ENCODE measurements around the gene RAPGEF2.
A peak's percentile ranks its signal among the peaks of the same experiment; 100 is the strongest.

The RAPGEF2 gene

DNA sequence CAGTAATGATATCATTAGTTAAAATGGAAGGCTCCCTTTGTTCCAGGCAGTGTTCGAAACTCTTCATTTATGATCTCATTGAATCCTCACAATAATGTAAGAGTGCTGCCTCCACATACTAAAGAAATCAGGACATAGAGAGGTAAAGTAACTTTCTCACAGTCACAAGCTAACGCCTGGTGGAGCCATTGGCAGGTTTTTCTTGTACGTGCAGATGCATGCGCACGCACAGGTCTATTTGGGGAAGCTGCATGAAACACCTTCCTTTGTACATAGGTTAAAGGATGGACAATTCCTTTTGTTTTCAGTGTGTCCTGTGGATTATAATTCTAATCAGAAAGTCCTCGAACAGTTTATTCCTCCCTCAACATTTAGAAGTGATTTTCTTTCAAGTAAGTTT lies 176.2 kb downstream of the RAPGEF2 start:
- no peak for DNase-seq (ENCODE audit: low spot score)

DNA sequence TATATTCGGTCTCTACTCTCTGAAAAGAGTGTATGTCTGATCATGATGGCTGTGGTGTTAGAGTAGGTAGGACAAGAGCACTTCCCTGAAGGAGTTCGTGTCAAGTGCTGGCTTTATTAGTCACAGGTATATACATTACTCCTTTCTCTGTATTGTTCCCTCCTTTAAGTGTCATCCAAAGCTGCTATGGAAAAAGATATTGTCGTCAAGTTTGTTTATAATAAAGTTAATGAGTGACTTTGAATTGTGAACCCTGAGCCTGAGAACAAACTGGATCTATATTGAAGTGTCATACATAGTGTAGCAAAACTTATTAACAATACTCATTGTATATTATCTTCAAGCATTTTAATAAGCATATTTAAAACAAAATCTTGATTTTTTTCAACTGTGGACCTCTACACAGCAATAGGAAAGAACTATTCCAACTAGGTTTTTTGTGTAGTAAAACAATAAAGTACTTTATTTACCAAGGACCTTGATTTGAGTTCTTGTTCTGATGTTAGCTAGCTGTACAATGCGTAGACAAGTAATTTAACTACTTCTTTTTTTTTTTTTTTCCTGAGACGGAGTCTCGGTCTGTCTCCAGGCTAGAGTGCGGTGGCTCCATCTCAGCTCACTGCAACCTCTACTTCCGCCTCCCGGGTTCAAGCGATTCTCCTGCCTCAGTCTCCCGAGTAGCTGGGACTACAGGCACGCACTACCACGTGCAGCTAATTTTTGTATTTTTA lies 177.7 kb downstream of the RAPGEF2 start:
- no peak for DNase-seq (ENCODE audit: low spot score)

DNA sequence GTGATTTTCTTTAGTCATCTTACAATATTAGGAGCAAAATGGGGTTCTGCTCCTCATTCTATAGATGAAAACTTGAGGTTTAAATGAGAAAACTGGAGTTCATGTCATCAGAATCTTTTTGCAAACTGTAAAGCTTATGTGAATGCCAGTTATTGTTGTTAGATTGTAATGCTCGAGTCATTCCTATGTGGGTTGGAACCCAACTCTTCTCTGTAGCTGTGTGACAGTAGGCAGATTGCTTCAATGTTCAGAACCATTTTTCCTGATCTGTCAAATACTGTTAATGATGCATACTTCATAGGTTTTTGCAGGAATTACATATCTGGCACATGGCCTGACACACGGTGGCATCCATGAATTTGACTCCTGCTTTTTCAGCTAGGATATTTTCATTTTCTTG lies 178.9 kb downstream of the RAPGEF2 start:
- peak; percentile 19 for DNase-seq (ENCODE audit: low spot score)

DNA sequence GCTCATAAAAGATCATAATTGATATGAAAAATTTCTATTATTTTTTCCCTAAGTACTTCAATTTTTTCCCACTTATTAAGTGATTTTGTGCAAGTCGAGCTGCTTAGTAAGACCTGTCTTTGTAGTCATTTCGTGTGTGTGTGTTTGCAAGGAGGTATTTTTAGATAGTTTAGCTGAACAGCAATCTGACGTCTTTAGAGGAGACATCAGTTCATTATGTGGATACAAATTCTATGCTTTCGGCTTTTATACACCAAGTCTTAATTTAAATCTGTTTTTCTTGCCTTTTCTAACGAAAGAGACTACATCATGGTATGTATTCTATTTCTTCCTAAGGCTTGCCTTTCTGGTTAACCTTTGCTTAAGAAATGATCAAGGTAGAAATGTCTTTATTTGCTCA lies 179.4 kb downstream of the RAPGEF2 start:
- DNase-seq (ENCODE audit: low spot score) = no peak

DNA sequence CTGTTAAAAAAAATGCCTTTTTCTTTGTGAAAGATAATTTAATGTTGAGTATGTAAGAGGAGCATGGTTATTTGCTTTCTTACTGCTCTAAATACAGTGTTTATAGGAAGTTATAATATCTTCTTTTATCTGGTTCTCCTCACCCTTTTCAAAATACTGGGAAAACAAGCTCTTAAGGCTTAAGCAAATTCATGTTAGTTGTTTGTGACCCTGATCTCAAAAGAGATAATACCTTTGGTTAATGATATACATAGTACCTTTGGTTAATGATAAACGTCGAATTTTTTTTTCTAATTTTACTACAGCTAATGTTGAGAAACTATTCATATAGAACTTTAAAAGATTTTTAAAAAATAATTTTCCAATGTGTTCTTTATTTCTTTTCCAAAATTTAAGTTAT lies 180.1 kb downstream of the RAPGEF2 start:
- no peak for DNase-seq (ENCODE audit: low spot score)

DNA sequence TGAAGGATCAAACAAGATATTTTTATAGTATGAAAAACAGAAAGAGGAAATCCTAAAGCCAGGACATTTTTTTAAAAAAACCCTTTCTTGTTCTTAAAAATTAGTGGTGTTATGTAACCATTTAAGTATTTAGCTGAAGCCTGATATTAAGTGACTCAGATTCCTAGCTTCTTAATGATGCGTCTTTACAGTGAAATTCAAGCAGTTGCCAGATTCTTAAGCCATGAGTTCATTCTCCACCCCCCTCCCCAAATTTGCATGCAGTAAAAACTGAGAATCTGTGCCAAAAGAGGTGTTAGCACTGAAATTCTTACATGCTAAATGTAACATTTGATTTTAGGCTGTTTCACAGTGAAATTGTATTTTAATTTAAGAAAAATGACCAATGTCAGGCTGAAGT lies 180.8 kb downstream of the RAPGEF2 start:
- DNase-seq (ENCODE audit: low spot score) = peak; percentile 66

DNA sequence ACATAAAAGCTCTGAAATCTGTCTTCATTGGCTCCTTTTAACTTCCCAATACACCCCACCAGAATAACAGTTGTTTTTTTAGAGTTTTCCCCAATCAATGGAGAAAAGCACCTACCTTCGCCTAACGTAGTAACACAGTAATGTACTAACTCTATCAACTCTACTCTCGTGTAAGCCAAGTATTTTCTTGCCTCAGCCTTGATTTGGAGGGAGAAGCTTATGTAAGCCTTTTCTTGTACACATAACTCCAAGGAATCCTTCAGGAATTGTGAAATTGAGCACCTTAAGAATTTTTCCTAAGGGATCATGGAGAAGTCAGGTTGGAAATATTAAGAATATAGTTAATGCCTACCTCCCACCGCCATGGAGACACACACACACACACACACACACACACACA lies 181.2 kb downstream of the RAPGEF2 start:
- DNase-seq (ENCODE audit: low spot score) = no peak

DNA sequence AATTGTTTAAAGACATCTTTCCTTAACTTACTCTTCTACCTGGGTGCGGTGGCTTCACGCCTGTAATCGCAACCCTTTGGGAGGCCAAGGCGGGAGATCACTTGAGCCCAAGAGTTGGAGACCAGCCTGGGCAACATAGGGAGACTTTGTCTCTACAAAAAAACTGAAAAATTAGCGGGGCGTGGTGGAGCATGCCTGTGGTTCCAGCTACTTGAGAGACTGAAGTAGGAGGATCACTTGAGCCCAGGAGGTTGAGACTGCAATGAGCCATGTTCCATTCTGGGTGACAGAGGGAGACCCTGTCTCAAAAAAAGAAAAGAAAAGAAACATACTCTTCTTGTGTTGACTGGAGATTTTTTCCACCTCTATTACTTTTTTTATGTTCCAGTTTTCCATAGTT lies 181.9 kb downstream of the RAPGEF2 start:
- no peak for DNase-seq (ENCODE audit: low spot score)

DNA sequence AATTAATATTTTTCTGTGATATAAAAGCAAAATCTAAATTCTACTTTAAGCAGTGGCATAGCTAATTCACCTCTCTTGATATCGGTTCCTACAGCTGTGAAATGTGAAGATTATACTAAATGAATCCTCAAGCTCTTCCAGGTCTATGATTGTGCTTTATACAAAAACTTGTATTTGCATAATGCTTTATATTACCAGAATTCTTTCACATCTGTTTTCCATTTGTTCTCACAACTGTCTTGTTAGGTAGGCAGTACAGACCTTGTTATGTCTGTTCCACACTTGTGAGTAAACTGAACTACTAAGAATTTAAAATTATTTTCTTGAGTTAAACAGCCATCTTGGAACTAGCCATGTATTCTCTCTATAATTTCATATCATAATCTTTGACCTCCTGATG lies 184.9 kb downstream of the RAPGEF2 start:
- no peak for DNase-seq (ENCODE audit: low spot score)

DNA sequence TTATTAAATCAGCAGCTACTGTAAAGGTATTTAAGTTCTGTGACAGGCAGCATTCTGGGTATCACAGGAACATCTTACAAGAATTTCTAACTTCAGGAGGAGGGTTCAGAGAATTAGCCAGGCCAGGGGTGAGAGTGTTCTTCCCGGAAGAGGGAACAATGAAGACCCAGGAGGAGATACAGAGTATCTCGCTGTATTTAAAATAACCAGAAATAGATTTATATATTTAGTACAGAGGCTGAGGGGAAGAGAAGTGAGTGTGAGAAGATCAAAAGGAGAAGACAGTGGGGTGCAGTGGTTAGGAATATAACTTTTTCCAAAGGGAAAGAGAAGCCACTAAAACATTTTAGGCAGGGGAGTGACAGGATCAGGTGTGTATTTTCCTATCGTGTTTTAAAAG lies 186.8 kb downstream of the RAPGEF2 start:
- DNase-seq (ENCODE audit: low spot score) = no peak

DNA sequence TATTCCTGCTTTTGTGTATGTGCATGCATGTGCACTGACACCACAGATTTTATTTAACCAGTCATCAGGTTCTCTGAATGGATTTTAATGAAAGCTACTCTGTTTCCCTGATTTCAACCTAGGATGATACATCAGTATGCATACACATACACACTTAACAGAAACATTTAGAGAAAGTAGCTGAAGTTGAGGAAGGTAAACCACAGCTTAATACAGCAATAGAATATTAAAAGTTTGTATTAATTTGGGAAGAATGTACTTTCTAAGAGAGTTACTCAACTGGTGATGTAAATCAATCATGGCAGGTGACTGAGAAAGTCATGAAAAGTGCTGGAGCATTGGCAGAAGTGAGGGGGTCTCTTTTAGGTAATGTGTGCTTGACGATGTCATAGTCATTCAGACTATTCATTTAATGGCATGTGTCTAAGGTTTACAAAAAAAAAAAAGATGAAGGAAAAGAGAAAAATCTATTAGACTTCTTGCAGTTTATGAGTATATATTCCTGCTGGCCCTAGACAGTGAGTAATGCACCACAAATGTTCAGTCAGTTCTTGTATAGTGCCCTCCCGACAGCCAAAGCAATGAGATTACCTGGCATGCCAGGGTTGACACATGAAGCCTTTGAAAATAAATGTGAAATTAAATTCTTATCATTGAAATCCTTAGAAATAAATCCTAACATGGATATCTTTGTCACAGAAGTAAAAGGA lies 187.6 kb downstream of the RAPGEF2 start:
- no peak for DNase-seq (ENCODE audit: low spot score)

DNA sequence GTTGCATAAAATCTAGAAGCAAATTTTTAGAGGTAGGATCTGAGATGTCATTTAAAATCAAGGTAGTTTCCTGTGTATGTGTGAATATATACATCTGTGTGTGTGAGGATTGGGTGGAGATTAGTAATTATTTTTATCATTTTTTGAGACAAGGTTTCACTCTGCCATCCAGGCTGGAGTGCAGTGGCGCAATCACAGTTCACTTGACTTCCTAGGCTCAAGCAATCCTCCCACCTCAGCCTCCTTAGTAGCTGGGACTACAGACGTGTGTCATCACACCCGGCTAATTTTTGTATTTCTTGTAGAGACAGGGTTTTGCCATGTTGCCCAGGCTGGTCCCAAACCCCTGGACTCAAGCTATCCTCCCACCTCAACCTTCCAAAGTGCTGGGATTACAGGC lies 188.3 kb downstream of the RAPGEF2 start:
- DNase-seq (ENCODE audit: low spot score) = no peak

DNA sequence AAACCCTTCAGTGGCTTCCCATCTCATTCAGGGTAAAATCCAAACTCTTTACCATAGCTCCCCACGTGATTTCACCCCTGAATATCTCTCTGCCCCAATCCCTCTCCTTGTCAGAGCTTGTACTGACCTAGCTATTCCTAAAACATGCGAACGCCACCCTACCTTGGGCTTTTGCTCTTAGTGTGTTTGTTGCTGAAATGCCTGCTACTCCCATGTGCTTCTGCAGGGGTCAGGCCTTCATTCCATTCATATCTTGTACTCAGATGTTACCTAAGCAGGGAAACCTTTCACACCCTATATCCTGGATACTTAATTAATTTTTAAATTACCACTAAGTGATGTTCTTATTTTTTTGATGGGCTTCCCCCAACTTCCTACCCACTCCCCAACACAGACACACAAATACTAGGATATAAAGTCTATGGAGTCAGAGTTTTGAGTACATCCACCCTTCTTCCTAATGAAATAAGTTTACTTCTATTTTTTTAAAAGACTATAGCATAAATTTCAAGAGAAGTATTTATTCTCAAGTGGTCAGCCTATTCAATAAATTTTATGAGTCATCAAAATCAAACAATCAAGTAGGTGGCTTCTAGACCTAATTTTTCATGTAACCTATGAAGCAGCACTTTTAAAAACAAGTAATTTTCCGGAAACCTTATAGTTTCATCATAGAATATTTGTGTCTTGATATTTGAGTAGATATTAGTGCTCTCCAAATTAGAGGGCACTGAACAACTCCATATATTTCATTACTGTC lies 189.4 kb downstream of the RAPGEF2 start:
- DNase-seq (ENCODE audit: low spot score) = no peak

DNA sequence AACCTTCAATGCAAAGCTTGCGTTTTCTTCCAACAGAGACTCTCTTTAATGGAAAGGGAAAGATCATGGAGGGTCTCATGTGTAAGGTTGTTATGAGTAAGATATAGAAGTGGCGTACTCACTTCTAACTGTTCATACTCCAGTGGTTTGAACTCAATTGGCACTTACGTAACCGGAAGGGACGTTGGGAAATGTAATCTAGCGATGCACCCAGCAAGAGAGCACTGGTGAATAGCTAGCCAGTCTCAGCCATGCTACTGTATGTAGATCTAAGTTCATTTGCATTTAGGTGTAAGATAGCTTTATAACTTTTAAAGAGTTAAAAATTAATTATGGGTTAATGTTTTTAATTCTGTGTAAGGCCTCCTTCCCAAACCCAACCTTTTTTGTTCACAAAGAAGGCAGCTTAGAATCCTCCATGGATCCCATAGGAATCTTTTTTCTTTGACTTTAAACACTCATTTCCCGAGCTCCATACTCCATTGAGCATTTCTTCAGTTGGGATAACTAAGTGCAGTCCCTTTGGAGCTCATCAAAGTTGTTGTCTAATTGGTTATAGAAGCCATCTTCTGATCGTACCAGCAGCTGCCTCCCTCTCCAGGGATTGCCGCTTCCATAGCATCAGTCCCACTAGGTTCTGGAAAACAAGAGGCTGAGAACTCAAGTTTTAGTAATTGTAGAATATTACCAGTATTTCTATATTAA lies 191.1 kb downstream of the RAPGEF2 start:
- DNase-seq (ENCODE audit: low spot score) = no peak

DNA sequence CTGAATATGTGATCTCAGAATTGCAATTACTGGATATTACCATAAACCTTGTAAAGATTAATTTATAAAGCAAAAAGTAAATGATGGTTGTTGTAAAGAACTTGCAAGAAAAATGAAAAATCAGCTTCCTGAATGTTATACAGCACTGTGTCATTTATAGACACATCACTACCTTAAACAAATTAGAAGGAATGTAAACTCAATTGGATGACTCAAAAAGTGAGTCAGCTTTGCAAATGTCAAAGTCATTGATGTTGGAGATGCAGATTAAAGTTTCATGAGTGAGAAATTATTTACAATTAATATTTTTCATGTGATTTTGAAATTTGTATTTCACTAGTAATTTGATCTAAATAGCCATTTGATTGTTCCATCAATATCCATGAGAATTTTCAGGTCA lies 193.2 kb downstream of the RAPGEF2 start:
- peak; percentile 23 for DNase-seq (ENCODE audit: low spot score)

DNA sequence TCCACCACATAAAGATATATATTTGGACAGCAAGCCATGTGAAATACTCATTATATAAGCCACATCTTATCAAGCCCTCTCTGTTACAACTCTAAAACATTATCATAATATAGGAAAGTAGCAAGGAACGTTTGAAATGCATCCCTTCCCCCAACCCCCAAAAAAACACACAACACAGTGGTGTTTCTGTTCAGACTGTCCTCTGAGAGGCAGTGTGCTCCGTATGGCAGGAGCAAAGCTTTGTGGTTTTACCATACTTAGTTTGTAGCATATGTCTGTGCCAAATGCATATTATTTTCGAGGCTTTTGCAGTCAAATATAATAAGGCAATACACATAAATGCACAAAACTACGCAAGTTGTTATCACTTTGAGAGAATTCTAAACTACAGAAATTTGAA lies 194.2 kb downstream of the RAPGEF2 start:
- no peak for DNase-seq (ENCODE audit: low spot score)

DNA sequence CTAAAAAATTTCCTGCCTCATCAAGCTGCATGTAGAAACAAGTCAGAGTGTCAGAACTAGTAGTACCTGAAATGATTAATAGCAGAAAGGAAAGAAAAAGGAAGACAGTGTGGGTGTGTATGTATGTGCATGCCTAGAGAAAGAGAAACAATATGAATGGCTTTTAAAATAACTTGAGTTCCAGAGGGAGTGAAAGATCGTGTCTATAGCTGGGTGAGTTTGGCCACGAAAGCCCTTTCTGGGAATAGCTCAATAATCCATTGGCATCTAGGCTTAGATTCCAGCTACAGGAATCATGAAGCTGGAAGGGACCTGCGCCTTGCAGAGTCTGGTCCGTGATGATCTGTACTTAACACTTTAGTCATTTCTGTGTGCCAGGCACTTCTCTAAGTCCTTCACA lies 195.6 kb downstream of the RAPGEF2 start:
- peak; percentile 53 for DNase-seq (ENCODE audit: low spot score)

DNA sequence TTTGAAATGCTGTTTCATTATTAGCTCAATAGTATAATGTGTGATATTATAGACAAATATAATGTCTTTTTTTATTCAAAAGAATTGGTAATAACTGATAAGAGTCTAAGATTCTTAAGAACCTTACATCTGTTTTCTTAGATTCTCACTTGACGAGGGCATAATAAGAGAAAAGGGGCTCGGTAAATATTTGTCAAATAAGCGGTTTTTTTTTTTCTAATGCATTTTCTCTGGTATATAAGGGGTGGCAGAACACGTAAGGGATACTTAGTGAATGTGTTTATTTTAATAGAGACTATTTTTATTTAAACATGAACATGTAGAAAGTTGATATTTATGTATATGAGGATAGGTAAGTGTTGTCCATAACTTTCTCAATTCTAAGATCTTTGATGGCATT lies 200.6 kb downstream of the RAPGEF2 start:
- no peak for DNase-seq (ENCODE audit: low spot score)

DNA sequence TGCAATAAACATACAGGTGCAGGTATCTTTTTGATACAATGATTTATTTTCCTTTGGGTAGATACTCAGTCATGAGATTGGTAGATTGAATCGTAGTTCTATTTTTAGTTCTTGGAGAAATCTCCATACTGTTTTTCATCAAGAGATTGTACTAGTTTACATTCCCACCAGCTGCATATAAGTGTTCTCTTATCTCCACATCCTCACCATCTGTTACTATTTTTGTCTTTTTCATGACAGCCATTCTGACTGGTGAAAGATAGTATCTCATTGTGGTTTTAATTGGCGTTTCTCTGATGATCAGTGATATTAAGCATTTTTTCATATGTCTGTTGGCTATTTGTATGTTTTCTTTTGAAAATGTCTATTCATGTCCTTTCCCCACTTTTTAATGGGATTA lies 202.2 kb downstream of the RAPGEF2 start:
- no peak for DNase-seq (ENCODE audit: low spot score)

DNA sequence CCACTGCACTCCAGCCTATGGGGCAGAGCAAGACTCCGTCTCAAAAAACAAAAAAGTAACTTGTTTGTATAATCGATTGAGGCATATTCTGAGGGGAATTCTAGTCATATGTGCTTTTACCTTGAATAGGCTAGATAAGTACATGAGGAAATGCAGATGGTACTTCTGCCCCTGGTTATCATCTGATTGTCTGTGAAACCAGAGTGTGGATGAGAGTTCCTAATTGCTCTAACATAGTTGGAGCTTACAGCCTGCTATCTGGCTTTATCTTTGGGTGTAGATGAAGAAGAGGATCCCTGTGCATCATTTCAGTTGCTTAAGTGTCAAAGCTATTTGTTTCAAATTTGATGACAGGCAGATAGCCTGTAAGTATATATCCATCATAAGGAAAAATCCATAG lies 205.1 kb downstream of the RAPGEF2 start:
- no peak for DNase-seq (ENCODE audit: low spot score)

DNA sequence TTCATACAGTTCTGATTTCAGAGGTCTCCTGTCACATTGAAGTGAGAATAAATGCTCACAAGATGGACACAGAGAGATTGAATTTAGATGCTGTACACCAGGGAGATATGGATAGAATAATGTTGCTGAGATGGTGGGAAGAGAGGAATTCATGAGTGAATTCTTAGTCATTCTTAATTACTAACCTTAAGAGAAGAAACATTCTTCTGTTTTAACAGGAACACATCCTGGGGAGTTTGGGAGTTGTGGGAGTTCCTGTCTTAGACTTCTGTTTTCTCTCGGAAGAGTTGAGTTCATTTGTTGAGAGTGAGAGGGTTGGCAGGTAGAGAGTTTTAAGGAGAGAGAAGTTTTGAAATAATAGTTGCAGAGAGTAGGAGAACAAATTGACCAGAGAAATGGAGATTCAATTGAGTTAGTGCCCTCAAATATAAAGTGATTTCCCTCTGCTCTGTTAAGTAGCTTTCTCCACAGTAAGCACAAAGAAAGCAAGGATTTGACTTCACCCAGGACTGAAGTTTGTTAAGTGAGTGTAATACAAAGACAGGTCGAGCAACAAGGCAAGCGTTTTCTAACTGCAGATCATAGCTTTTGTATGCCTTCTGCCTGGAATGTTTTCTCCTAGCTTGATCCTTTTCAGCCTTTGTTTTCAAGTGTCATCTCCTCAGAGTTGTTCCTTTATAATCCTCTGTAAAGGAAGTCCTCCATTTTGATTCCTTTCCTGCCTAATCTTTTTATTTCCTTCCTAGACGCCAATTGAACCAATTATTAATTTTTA lies 205.9 kb downstream of the RAPGEF2 start:
- peak; percentile 20 for DNase-seq (ENCODE audit: low spot score)

DNA sequence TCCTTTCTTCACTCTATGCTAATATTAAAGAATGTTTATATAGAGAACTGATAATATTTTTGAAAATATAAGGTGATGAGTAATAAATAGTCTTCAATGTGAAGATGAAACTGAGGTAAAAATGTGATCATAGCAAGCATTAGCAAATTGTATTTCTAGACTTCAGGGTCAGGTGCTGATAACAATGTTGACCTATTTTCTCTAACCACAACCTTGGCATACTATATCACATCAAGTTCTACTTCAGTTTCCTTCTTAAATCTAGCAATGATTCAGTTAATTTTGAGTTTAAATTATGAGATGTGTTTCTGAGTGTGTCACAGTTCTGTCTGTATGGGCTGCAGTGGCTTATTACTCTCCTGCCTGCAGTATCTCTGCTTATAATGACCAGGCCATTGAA lies 209.4 kb downstream of the RAPGEF2 start:
- DNase-seq (ENCODE audit: low spot score) = no peak

Data from AG08395 (cell line).